HG03342 (cell line): Measurements from ENCODE around the gene MYMK.

Experiments used
- ATAC-seq: cut with Tn5 transposase; IDR thresholded peaks from one replicate; pipeline ENCODE4 v1.9.1; 2021; ENCODE audit warnings: mild to moderate bottlenecking, moderate library complexity; ENCODE audit not compliant: unreplicated experiment

Gene MYMK

GRCh38 chr9:133505901-133506652 is 18.7 kb downstream of the MYMK start:
- ATAC-seq = no peak

GRCh38 chr9:133505186-133505830 is 19.5 kb downstream of the MYMK start:
- ATAC-seq = no peak

GRCh38 chr9:133502112-133502511 is 22.6 kb downstream of the MYMK start:
- ATAC-seq = no peak

GRCh38 chr9:133499892-133500270 is 24.9 kb downstream of the MYMK start:
- ATAC-seq = no peak

- no peak for ATAC-seq
Measured at GRCh38 chr9:133499132-133499891, 25.4 kb downstream of the MYMK start.

- ATAC-seq = no peak
Measured at GRCh38 chr9:133496861-133497842, 27.6 kb downstream of the MYMK start.

- no peak for ATAC-seq
Measured at GRCh38 chr9:133495327-133496293, 29.1 kb downstream of the MYMK start.

- ATAC-seq = no peak
Measured at GRCh38 chr9:133494636-133495326, 30.0 kb downstream of the MYMK start.

GRCh38 chr9:133493845-133494540 is 30.8 kb downstream of the MYMK start:
- no peak for ATAC-seq

- ATAC-seq = no peak
Measured at GRCh38 chr9:133493428-133493827, 31.3 kb downstream of the MYMK start.

- ATAC-seq = no peak
Measured at GRCh38 chr9:133492061-133493021, 32.4 kb downstream of the MYMK start.

- ATAC-seq = no peak
Measured at GRCh38 chr9:133491656-133491925, 33.2 kb downstream of the MYMK start.

- no peak for ATAC-seq
Measured at GRCh38 chr9:133490865-133491655, 33.7 kb downstream of the MYMK start.

- ATAC-seq = no peak
Measured at GRCh38 chr9:133490201-133490681, 34.5 kb downstream of the MYMK start.

GRCh38 chr9:133489253-133490190 is 35.2 kb downstream of the MYMK start:
- ATAC-seq = no peak
